Purkinje cell (primary cell): Measurements from ENCODE around the gene PTGR1. TPM values are rescaled to one million over a fixed set of nuclear protein-coding genes. Genes with fewer than 3 reads are reported as not detected.

Experiments used
- polyA plus RNA-seq: library from polyadenylated mRNA; unstranded; fragments of >200 nt; fragmentation: Nextera tagmentation; gene quantifications from 2 replicates; pipeline ENCODE4 v1.2.1, GENCODE V29; 2014

PTGR1 gene
- 24.6 and 33.5 TPM in 2 replicates for polyA plus RNA-seq

GRCh38 chr9:111599092-111599954, at the start of gene PTGR1:
Gene PTGR1, minus strand, starts transcription at chr9:111599647. Its CDS starts 2,225 bp downstream, at chr9:111597422.

GRCh38 chr9:111631214-111631971, 31.9 kb upstream of the PTGR1 start, which contains the start of gene DNAJC25:
Gene DNAJC25, plus strand, starts transcription at chr9:111631334. Its CDS starts 74 bp downstream, at chr9:111631408.

GRCh38 chr9:111525056-111525977, 74.1 kb downstream of the PTGR1 start, which contains the start of gene ZNF483:
Gene ZNF483, plus strand, starts transcription at chr9:111525179. Its CDS starts 2,217 bp downstream, at chr9:111527396.

Other genes with a start within 250 kb of the PTGR1 start
- 52.8 and 62.2 TPM in 2 replicates for gene ECPAS, start 115.3 kb downstream of the PTGR1 start, polyA plus RNA-seq
- gene ZNF483, start 74.5 kb downstream of the PTGR1 start, polyA plus RNA-seq: 4.0 and 10.0 TPM in 2 replicates
- gene DNAJC25, start 31.7 kb upstream of the PTGR1 start, polyA plus RNA-seq: 17.6 and 21.7 TPM in 2 replicates
- gene GNG10, start 62.0 kb upstream of the PTGR1 start, polyA plus RNA-seq: 40.0 and 46.0 TPM in 2 replicates
- gene SHOC1, start 195.3 kb upstream of the PTGR1 start, polyA plus RNA-seq: 0.62 and 0.76 TPM in 2 replicates